Ovary (tissue), 9 donors: ENCODE results near the gene NTRK3. TPM values are rescaled to one million over a fixed set of nuclear protein-coding genes. Genes with fewer than 3 reads are reported as not detected.

Source experiments
- DNase-seq, 5 donors: peaks; one replicate each; pipeline ENCODE4 v3.0.0-alpha.2; 2019 to 2020
- H3K27ac ChIP-seq, 2 donors: fragments of 200-600 bp; one replicate each; pipeline versions ENCODE4 v1.5.1 to v1.8.0; 2019 to 2022
- H3K27me3 ChIP-seq: fragments of 200-600 bp; one replicate; pipeline ENCODE4 v1.8.0; 2022
- H3K36me3 ChIP-seq: fragments of 200-600 bp; sonication (generic); one replicate; pipeline ENCODE4 v1.5.1; 2019
- H3K4me1 ChIP-seq: one replicate; pipeline ENCODE4 v1.8.1; 2013; ENCODE audit warnings: mild to moderate bottlenecking, moderate library complexity; ENCODE audit not compliant: insufficient read depth
- H3K4me3 ChIP-seq: fragments of 200-600 bp; sonication (generic); one replicate; pipeline ENCODE4 v1.5.1; 2017
- H3K9me3 ChIP-seq, 2 donors: fragments of 200-600 bp in 1 of 2; sonication (generic) in 1 of 2; one replicate each; pipeline versions ENCODE4 v1.5.1 to v1.8.1; 2013 to 2019; ENCODE audit warnings: mild to moderate bottlenecking in 1 of 2, moderate library complexity in 1 of 2
- CTCF ChIP-seq, 3 donors: fragments of 450-650 bp in 2 of 3; fragments of 200-600 bp in 1 of 3; IDR thresholded peaks; one replicate each; pipeline versions ENCODE4 v1.5.1 to v1.8.0; 2016 to 2022; ENCODE audit warnings: antibody characterized with exemption in 3 of 3, mild to moderate bottlenecking in 1 of 3
- EP300 ChIP-seq: sonication (generic); formaldehyde crosslinking; IDR thresholded peaks from one replicate; pipeline ENCODE4 v1.6.1; 2017; ENCODE audit warnings: antibody characterized with exemption
- POLR2A ChIP-seq: fragments of 450-650 bp; IDR thresholded peaks from one replicate; pipeline ENCODE4 v1.6.1; 2017; ENCODE audit warnings: antibody characterized with exemption, mild to moderate bottlenecking, moderate library complexity
- WGBS, 3 donors: extraction: QIAGEN DNeasy Blood & Tissue Kit in 1 of 3; methylation state at CpG; one replicate each; pipeline versions ENCODE4 v1.1.5 to v1.1.7; 2013 to 2017; 5-methylcytosine and 5-hydroxymethylcytosine counted together
- intact Hi-C, 4 donors: fragments of 100-400 bp; cut with DNase I; formaldehyde crosslinking; loops; one replicate each; pipeline versions ENCODE4 v1.11.0 to v1.15.1; 2022 to 2023
- polyA plus RNA-seq, 2 donors: library from polyadenylated mRNA; stranded (reverse); fragments of 200-250 nt in 1 of 2; fragments of 350-450 nt in 1 of 2; fragmentation: Illumina TruSeq in 1 of 2; extraction: RNeasy Lipid Tissue Mini Kit (QIAGEN cat#74804) in 1 of 2; gene quantifications; one replicate each; pipeline ENCODE4 v1.2.3, GENCODE V29; 2013 to 2014
- total RNA-seq, 7 donors: library from RNA; depleted of rRNA in 2 of 7; stranded (reverse); fragments of >200 nt in 2 of 7; fragmentation: NEBNext Ultra II Directional in 3 of 7; extraction: Animal tissue kit (Norgen Biotek cat#: 25700) in 3 of 7; gene quantifications; one replicate each; pipeline versions ENCODE4 v1.1.0 to v1.2.4, GENCODE V29; 2016 to 2023
- donor health status: DM: no; HTN: no; CAD: no; lungs with moderate emphysema.
- donor health status: DM: no; HTN: no; CAD: no.
- donor health status: Bipolar disorder and iron deficiency.
- donor health status: DM: yes; HTN: yes; CAD: no.
- donor health status: DM: no; HTN: no; CAD: no.
- donor health status: DM: yes; HTN: yes; CAD: no.

NTRK3 gene
- total and polyA plus RNA-seq, 9 donors: 0.77 to 14.6 (median 2.7) TPM

DNA sequence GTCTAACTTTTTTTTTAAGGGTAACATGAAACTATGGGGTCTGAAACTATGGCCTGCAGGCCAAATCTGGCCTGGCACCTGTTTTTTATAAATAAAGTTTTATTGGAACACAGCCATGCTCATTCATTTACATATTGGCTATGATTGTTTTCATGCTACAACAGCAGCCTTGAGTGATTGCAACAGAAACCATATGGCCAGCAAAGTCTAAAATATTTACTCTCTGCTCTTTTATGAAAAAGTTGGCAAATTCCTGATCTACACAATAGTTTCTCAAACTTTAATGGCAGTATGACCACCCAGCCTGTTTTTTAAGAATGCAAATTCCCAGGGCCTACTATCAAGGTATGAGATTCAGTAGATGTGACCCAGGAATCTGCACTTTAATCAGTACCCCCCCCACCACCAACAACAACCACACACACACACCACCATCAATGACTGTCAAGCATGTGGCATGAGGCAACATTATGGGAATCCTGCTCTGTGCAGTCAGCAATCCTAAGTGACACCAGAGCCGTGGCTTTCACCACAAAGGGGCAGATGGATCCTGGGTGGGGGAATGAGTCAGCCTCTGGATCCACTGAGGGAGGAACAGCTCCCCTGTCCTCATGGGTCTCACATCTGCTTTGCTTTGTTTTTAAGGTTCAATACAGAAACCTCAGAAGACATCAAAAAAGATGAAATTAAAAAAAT, 142.8 kb downstream of the NTRK3 start:
- no peak for DNase-seq
- 33 to 39% (median 35%) methylated on average over 1 of the region's 1 CpG for WGBS, 3 donors
- Histone ChIP-seq H3K27ac (no peak overlapping the region), H3K27me3 (no peaks in the 10 kb centered on the region), H3K9me3 (no peaks in the 10 kb centered on the region), H3K4me3 (no peak overlapping the region), H3K36me3 (no peaks in the 10 kb centered on the region), H3K4me1 (no peaks in the 10 kb centered on the region)
- TF ChIP-seq EP300 (no peak), CTCF (IDR thresholded peaks at IDR 0.05) (no peak), POLR2A (no peak)
- intact Hi-C loops: no loop called here

DNA sequence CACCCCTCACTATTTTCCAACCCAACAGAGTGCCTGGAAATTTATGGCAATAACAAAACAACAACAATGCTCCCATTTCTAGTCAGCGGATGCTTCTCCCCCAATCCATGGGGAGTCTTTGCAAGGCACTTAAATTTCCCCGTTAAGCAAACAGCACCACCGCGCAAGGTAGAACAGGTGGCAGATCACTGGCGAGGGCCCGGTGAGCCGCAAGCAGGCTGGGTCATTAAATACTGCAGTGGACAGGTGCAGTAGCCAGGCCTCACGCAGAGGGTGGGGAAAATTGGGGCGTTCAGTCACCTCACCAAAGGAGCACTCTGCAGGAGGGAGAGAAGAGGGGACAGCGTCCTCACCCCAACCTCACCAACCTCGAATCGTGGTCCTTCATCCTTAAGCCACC, 147.5 kb downstream of the NTRK3 start:
- H3K27ac ChIP-seq: no peak overlapping the region
- DNase-seq: no peak
- H3K36me3 ChIP-seq: no peaks in the 10 kb centered on the region
- H3K4me1 ChIP-seq: no peaks in the 10 kb centered on the region
- TF ChIP-seq EP300 (no peak), POLR2A (no peak), CTCF (IDR thresholded peaks at IDR 0.05) (no peak)
- no peak overlapping the region for H3K4me3 ChIP-seq
- 74 to 88% (median 86%) methylated on average over 12 of the region's 12 CpGs for whole genome bisulfite sequencing, 3 donors
- H3K27me3 ChIP-seq: no peaks in the 10 kb centered on the region
- no peaks in the 10 kb centered on the region for H3K9me3 ChIP-seq
- intact Hi-C loops: no loop called here

DNA sequence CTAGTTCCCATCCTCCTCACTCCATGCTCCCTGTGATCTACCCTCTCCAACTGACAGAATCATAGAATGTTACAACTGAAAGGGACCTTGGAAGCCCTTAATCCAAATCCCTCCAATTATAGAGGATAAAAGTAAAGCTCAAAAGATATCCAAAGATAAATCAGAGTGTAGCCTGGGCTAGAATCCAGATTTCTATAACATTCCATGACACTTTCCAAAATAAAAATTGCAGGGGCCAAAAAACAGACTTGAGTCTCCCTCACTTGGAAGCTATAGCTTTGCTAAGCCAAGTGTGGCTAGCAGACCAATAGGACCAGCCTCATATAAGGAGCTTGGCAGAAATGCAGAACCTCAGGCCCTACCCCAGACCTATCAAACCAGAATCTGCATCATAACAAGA, 148.1 kb downstream of the NTRK3 start:
- no peaks in the 10 kb centered on the region for H3K27me3 ChIP-seq
- DNase-seq: no peak
- no peak overlapping the region for H3K27ac ChIP-seq
- no peak overlapping the region for H3K4me3 ChIP-seq
- intact Hi-C loops: no loop called here
- no peaks in the 10 kb centered on the region for H3K9me3 ChIP-seq
- no peaks in the 10 kb centered on the region for H3K4me1 ChIP-seq
- H3K36me3 ChIP-seq: no peaks in the 10 kb centered on the region
- TF ChIP-seq EP300: no peak
- no peak for TF ChIP-seq POLR2A
- no peak for TF ChIP-seq CTCF (IDR thresholded peaks at IDR 0.05)

GRCh38 chr15:88106074-88106473, 150.5 kb downstream of the NTRK3 start:
- no peak overlapping the region for H3K27ac ChIP-seq

More at GRCh38 chr15:88106074-88106473, 150.5 kb downstream of the NTRK3 start:
- Histone ChIP-seq H3K4me3 (no peak overlapping the region), H3K4me1 (no peaks in the 10 kb centered on the region), H3K36me3 (no peaks in the 10 kb centered on the region), H3K9me3 (no peaks in the 10 kb centered on the region), H3K27me3 (no peaks in the 10 kb centered on the region)
- DNase-seq: no peak
- intact Hi-C loops: no loop called here
- 75 to 90% (median 85%) methylated on average over 6 of the region's 6 CpGs for WGBS, 3 donors
- no peak for TF ChIP-seq EP300
- TF ChIP-seq CTCF (IDR thresholded peaks at IDR 0.05): no peak
- TF ChIP-seq POLR2A: no peak
